ENCODE data around the gene RPL6.

DNA sequence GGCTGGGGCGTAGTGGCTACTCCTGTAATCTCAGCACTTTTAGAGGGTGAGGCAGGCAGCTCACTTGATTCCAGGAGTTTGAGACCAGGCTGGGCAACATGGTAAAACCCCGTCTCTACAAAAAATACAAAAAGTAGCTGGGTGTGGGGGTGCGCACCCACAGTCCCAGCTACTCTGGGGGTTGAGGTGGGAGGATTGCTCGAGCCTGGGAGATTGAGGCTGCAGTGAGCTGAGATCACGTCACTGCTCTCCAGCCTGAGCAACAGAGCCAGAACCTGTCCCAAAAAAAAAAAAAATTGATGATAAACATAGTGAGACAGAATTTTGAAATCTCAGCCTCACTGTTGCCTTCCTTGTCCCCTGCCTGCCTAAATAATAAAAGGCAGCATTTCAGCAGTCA, 49.3 kb upstream of the RPL6 start:
- TF ChIP-seq, protein P1, sequence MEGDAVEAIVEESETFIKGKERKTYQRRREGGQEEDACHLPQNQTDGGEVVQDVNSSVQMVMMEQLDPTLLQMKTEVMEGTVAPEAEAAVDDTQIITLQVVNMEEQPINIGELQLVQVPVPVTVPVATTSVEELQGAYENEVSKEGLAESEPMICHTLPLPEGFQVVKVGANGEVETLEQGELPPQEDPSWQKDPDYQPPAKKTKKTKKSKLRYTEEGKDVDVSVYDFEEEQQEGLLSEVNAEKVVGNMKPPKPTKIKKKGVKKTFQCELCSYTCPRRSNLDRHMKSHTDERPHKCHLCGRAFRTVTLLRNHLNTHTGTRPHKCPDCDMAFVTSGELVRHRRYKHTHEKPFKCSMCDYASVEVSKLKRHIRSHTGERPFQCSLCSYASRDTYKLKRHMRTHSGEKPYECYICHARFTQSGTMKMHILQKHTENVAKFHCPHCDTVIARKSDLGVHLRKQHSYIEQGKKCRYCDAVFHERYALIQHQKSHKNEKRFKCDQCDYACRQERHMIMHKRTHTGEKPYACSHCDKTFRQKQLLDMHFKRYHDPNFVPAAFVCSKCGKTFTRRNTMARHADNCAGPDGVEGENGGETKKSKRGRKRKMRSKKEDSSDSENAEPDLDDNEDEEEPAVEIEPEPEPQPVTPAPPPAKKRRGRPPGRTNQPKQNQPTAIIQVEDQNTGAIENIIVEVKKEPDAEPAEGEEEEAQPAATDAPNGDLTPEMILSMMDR (IDR thresholded peaks at IDR 0.05 in 8 of 11, conservative IDR thresholded peaks at IDR 0.05 in 3 of 11), result no peak
- no peak for TF ChIP-seq POLR2AphosphoS5 (IDR thresholded peaks at IDR 0.05)

Data from spleen (tissue), 7 donors.